Right lobe of liver (tissue), 4 donors: ENCODE results near the gene FASTKD2.

Source experiments
- CTCF ChIP-seq, 4 donors: fragments of 200-600 bp in 3 of 4; fragments of 450-650 bp in 1 of 4; IDR thresholded peaks; one replicate each; pipeline versions ENCODE4 v1.5.1 to v1.8.0; 2016 to 2022; ENCODE audit warnings: antibody characterized with exemption in 4 of 4, mild to moderate bottlenecking in 2 of 4
- POLR2A ChIP-seq: fragments of 450-650 bp; IDR thresholded peaks from one replicate; pipeline ENCODE4 v1.6.1; 2017; ENCODE audit warnings: antibody characterized with exemption, mild to moderate bottlenecking
- donor health status: DM: no; HTN: no; CAD: no.
- donor health status: DM: no; HTN: no; CAD: no.
- donor health status: DM: no; HTN: yes; CAD: no.

GRCh38 chr2:206740800-206741199 lies 24.6 kb upstream of the FASTKD2 start:
- no peak for TF ChIP-seq CTCF (IDR thresholded peaks at IDR 0.05)
- TF ChIP-seq POLR2A = no peak
